AG10803 (cell line): ENCODE results near the gene C2orf42.

ENCODE experiments used
- DNase-seq: peaks from one replicate; pipeline ENCODE4 v3.0.0; 2010; ENCODE audit warnings: low read depth
- H3K4me3 ChIP-seq: 2 replicates; pipeline ENCODE4 v1.5.1; 2011; ENCODE audit warnings: mild to moderate bottlenecking, low read length, control low read depth
- TF ChIP-seq, protein P1 (sequence below): conservative IDR thresholded peaks from 2 replicates; pipeline ENCODE4 v1.5.1; 2011; ENCODE audit warnings: mild to moderate bottlenecking, low read length, control low read depth, inconsistent platforms

Gene C2orf42

DNA sequence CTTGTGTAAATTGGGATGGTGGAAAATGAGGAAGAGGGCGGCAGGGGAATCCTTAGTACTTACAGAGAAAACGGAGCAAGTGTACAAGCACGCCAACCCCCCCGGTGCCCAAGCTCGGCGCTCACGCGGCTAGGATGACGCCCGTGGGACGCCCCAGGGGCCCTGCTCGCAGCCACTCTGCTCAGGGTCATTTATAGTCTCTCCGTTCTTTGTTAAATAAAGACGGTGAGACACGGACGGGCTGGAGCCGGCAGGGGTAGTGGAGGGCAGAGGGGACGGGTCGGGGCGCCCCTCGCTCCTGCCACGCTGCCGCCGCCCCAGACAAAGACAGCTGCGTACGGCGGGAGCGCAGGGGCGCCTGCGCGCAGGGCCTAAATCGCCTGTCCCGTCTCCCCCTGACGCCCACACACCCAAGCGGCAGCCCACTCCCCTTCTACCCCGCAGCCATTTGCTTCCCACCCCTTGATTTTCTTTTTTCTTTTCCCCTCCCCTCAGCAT, 65.8 kb downstream of the C2orf42 start:
- peak; percentile 42 for DNase-seq
- TF ChIP-seq, protein P1, sequence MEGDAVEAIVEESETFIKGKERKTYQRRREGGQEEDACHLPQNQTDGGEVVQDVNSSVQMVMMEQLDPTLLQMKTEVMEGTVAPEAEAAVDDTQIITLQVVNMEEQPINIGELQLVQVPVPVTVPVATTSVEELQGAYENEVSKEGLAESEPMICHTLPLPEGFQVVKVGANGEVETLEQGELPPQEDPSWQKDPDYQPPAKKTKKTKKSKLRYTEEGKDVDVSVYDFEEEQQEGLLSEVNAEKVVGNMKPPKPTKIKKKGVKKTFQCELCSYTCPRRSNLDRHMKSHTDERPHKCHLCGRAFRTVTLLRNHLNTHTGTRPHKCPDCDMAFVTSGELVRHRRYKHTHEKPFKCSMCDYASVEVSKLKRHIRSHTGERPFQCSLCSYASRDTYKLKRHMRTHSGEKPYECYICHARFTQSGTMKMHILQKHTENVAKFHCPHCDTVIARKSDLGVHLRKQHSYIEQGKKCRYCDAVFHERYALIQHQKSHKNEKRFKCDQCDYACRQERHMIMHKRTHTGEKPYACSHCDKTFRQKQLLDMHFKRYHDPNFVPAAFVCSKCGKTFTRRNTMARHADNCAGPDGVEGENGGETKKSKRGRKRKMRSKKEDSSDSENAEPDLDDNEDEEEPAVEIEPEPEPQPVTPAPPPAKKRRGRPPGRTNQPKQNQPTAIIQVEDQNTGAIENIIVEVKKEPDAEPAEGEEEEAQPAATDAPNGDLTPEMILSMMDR, result no peak
- H3K4me3 ChIP-seq, result peak overlapping the region; percentile 65

DNA sequence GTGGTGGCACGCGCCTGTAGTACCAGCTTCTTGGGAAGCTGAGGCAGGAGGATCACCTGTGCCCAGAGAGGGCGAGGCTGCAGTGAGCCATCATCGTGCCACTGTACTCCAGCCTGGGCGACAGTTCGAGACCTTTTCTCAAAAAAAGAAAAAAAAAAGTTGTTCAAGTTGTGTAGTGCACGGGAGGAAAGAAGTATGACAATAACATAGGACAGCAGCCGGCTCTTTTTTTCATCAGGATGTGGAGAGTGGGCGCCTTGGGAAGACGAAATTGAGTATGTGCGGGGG, 67.0 kb downstream of the C2orf42 start:
- no peak for DNase-seq
- TF ChIP-seq, protein P1, result no peak
- peak overlapping the region; percentile 65 for H3K4me3 ChIP-seq

DNA sequence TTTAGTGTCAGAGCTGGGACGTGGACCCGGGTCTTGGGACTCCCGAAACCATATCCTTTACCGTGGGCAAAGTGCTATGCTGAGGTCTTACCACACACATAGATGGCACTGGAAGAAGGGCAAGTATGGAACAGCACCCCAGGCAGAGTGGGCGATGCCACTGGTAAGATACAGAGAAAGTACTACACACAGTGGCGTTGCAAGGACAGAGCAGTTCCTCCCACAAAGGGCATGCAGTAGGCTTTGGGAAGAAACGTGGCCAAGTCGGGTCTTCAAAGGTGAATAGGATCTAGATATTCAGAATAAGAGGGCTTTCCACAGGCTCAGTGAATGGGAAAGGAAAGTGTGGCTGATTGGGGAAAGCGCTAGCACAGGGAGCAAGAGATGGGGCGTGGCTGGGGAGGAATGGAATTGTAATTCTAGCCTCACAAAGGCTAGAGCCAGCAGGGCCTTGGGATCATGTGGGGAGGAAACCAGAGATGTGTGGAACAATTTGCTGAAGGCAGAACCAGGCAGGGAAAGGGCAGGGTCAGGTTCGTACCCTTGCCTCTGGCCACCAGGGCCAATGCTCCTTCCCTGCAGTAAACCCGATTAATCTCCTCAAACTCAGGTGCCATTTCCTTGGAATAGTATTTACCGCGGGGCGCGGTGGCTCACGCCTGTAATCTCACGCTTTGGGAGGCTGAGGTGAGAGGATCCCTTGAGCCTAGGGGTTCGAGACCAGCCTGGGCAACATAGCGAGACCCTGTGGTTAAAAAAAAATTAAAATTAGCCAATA, 67.6 kb downstream of the C2orf42 start:
- TF ChIP-seq, protein P1, result no peak
- H3K4me3 ChIP-seq, result peak overlapping the region; percentile 65
- peak; percentile 77 for DNase-seq

DNA sequence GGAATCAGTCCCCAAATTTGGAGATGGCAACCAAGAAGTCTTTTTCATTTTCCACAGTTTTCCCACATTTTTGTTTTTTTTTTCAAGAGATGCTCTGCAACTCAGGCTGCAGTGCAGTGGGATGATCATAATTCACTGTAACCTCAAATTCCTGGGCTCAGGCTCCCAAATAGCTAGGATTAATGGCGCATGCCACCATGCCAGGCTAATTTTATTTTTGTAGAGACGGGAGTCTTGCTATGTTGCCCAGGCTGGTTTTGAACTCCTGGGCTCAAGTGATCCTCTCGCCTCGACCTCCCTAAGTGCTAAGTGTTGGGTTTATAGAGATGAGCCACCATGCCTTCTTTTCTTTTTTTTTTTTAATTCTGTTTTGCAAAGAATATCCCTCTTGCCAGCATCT, 68.3 kb downstream of the C2orf42 start:
- TF ChIP-seq, protein P1, result no peak
- no peak overlapping the region for H3K4me3 ChIP-seq
- DNase-seq, result peak; percentile 32

DNA sequence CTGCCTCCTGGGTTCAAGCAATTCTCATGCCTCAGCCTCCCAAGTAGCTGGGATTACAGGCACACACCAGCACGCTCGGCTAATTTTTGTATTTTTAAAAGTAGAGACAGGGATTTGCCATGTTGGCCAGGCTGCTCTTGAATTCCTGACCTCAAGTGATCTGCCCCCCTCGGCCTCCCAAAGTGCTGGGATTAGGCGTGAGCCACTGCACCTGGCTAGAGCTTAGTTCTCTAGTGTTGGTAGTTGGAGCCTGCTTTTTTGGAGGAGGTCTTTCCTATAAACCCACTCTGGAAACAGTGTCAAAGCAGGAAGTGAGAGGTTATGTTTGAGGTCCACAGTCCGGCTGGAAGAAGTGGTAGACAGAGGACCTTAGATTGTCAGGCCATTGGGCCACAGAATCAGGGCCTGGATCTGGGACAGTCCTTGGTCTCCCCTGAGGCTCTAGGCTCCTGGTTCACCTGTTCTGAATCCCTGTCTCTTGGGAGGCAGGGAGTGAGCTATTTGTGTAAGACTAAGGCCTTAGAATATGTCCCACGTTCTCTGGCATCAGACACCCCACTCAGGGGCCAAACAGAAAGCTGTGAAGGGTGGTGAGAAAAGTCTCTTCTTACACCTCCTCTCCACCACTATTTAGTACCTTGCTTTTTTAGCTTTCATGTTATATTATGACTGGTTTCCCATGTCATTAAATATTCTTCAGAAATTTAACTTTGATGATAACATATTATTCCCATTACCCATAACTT, 69.0 kb downstream of the C2orf42 start:
- no peak overlapping the region for H3K4me3 ChIP-seq
- DNase-seq, result no peak
- TF ChIP-seq, protein P1, result no peak

DNA sequence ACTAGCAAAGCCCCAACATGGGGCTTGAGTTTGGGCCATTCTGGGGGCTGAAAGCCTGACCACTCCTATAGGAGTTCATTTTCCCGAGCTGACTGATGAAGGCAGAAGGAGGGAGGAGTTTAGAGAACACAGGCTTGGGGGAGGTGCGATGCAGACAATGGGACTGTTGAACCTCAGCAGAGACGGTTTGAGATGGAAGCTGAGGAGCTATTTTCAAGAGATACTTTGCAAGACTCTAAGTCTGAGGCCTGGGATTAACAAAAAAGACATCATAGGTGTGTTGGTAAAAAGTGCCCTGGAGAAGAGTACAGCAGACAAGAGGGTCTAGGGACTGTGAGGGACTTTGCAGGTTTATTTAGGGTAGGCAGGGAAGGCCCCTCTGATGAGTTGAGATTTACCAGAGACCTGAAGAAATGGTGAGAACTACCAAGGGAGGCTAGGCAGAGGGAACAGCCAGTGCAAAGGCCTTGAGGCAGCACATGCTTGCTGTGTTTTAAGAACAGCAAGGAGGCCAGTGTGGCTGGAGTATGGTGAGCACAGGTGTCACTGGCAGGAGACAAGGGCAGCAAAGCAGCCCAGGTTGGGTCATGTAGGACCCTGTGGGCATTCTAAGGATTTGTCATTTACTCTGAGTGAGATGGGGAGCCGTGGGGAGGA, 71.9 kb downstream of the C2orf42 start:
- TF ChIP-seq, protein P1, result no peak
- H3K4me3 ChIP-seq, result no peak overlapping the region
- no peak for DNase-seq
